ENCODE data around the gene SERPINA12.

SERPINA12 gene

GRCh38 chr14:94467728-94468520, 41.3 kb downstream of the SERPINA12 start:
- Histone ChIP-seq H3K4me1 (ENCODE audit: control insufficient read depth, insufficient read depth, low read length) (no peaks in the 10 kb centered on the region), H3K4me3 (ENCODE audit: low read length) (no peak overlapping the region), H3K27ac (ENCODE audit: low read depth, low read length) (no peak overlapping the region), H3K36me3 (ENCODE audit: control insufficient read depth, insufficient read depth, low read length) (no peaks in the 10 kb centered on the region), H3K9ac (ENCODE audit: low read length) (no peak overlapping the region), H3K27me3 (ENCODE audit: control insufficient read depth, insufficient read depth, low read length) (no peaks in the 10 kb centered on the region)

- no peaks in the 10 kb centered on the region for H3K27me3 ChIP-seq (ENCODE audit: control insufficient read depth, insufficient read depth, low read length)
- no peak overlapping the region for H3K4me3 ChIP-seq (ENCODE audit: low read length)
- no peak overlapping the region for H3K9ac ChIP-seq (ENCODE audit: low read length)
- no peaks in the 10 kb centered on the region for H3K36me3 ChIP-seq (ENCODE audit: control insufficient read depth, insufficient read depth, low read length)
- H3K27ac ChIP-seq (ENCODE audit: low read depth, low read length) = no peak overlapping the region
- no peaks in the 10 kb centered on the region for H3K4me1 ChIP-seq (ENCODE audit: control insufficient read depth, insufficient read depth, low read length)
These were observed 42.4 kb downstream of the SERPINA12 start for GRCh38 chr14:94466706-94467370.

- H3K4me3 ChIP-seq (ENCODE audit: low read length) = no peak overlapping the region
- H3K9ac ChIP-seq (ENCODE audit: low read length) = no peak overlapping the region
- no peak overlapping the region for H3K27ac ChIP-seq (ENCODE audit: low read depth, low read length)
- H3K4me1 ChIP-seq (ENCODE audit: control insufficient read depth, insufficient read depth, low read length) = no peaks in the 10 kb centered on the region
- H3K36me3 ChIP-seq (ENCODE audit: control insufficient read depth, insufficient read depth, low read length) = no peaks in the 10 kb centered on the region
- H3K27me3 ChIP-seq (ENCODE audit: control insufficient read depth, insufficient read depth, low read length) = no peaks in the 10 kb centered on the region
These were observed 44.2 kb downstream of the SERPINA12 start for GRCh38 chr14:94465042-94465441.

- H3K27ac ChIP-seq (ENCODE audit: low read depth, low read length) = no peak overlapping the region
- H3K27me3 ChIP-seq (ENCODE audit: control insufficient read depth, insufficient read depth, low read length) = no peaks in the 10 kb centered on the region
- no peak overlapping the region for H3K4me3 ChIP-seq (ENCODE audit: low read length)
- H3K4me1 ChIP-seq (ENCODE audit: control insufficient read depth, insufficient read depth, low read length) = no peaks in the 10 kb centered on the region
- no peaks in the 10 kb centered on the region for H3K36me3 ChIP-seq (ENCODE audit: control insufficient read depth, insufficient read depth, low read length)
- H3K9ac ChIP-seq (ENCODE audit: low read length) = no peak overlapping the region
These were observed 45.0 kb downstream of the SERPINA12 start for GRCh38 chr14:94464290-94464689.

GRCh38 chr14:94462763-94463572, 46.3 kb downstream of the SERPINA12 start:
- Histone ChIP-seq H3K27me3 (ENCODE audit: control insufficient read depth, insufficient read depth, low read length) (no peaks in the 10 kb centered on the region), H3K4me3 (ENCODE audit: low read length) (no peak overlapping the region), H3K36me3 (ENCODE audit: control insufficient read depth, insufficient read depth, low read length) (no peaks in the 10 kb centered on the region), H3K9ac (ENCODE audit: low read length) (no peak overlapping the region), H3K4me1 (ENCODE audit: control insufficient read depth, insufficient read depth, low read length) (no peaks in the 10 kb centered on the region), H3K27ac (ENCODE audit: low read depth, low read length) (no peak overlapping the region)

- Histone ChIP-seq H3K36me3 (ENCODE audit: control insufficient read depth, insufficient read depth, low read length) (no peaks in the 10 kb centered on the region), H3K27ac (ENCODE audit: low read depth, low read length) (no peak overlapping the region), H3K4me3 (ENCODE audit: low read length) (no peak overlapping the region), H3K9ac (ENCODE audit: low read length) (no peak overlapping the region), H3K27me3 (ENCODE audit: control insufficient read depth, insufficient read depth, low read length) (no peaks in the 10 kb centered on the region), H3K4me1 (ENCODE audit: control insufficient read depth, insufficient read depth, low read length) (no peaks in the 10 kb centered on the region)
These were observed 47.1 kb downstream of the SERPINA12 start for GRCh38 chr14:94462219-94462551.

- Histone ChIP-seq H3K9ac (ENCODE audit: low read length) (no peak overlapping the region), H3K27me3 (ENCODE audit: control insufficient read depth, insufficient read depth, low read length) (no peaks in the 10 kb centered on the region), H3K4me3 (ENCODE audit: low read length) (no peak overlapping the region), H3K4me1 (ENCODE audit: control insufficient read depth, insufficient read depth, low read length) (no peaks in the 10 kb centered on the region), H3K36me3 (ENCODE audit: control insufficient read depth, insufficient read depth, low read length) (no peaks in the 10 kb centered on the region), H3K27ac (ENCODE audit: low read depth, low read length) (no peak overlapping the region)
These were observed 47.6 kb downstream of the SERPINA12 start for GRCh38 chr14:94461526-94462218.

- H3K4me1 ChIP-seq (ENCODE audit: control insufficient read depth, insufficient read depth, low read length) = no peaks in the 10 kb centered on the region
- H3K4me3 ChIP-seq (ENCODE audit: low read length) = no peak overlapping the region
- H3K36me3 ChIP-seq (ENCODE audit: control insufficient read depth, insufficient read depth, low read length) = no peaks in the 10 kb centered on the region
- no peak overlapping the region for H3K9ac ChIP-seq (ENCODE audit: low read length)
- H3K27ac ChIP-seq (ENCODE audit: low read depth, low read length) = no peak overlapping the region
- H3K27me3 ChIP-seq (ENCODE audit: control insufficient read depth, insufficient read depth, low read length) = no peaks in the 10 kb centered on the region
These were observed 48.4 kb downstream of the SERPINA12 start for GRCh38 chr14:94460631-94461416.

GRCh38 chr14:94458558-94459205, 50.6 kb downstream of the SERPINA12 start:
- H3K9ac ChIP-seq (ENCODE audit: low read length) = no peak overlapping the region
- H3K27me3 ChIP-seq (ENCODE audit: control insufficient read depth, insufficient read depth, low read length) = no peaks in the 10 kb centered on the region
- H3K27ac ChIP-seq (ENCODE audit: low read depth, low read length) = no peak overlapping the region
- H3K4me1 ChIP-seq (ENCODE audit: control insufficient read depth, insufficient read depth, low read length) = no peaks in the 10 kb centered on the region
- H3K36me3 ChIP-seq (ENCODE audit: control insufficient read depth, insufficient read depth, low read length) = no peaks in the 10 kb centered on the region
- H3K4me3 ChIP-seq (ENCODE audit: low read length) = no peak overlapping the region

- Histone ChIP-seq H3K4me3 (ENCODE audit: low read length) (no peak overlapping the region), H3K36me3 (ENCODE audit: control insufficient read depth, insufficient read depth, low read length) (no peaks in the 10 kb centered on the region), H3K27me3 (ENCODE audit: control insufficient read depth, insufficient read depth, low read length) (no peaks in the 10 kb centered on the region), H3K4me1 (ENCODE audit: control insufficient read depth, insufficient read depth, low read length) (no peaks in the 10 kb centered on the region), H3K27ac (ENCODE audit: low read depth, low read length) (no peak overlapping the region), H3K9ac (ENCODE audit: low read length) (no peak overlapping the region)
These were observed 51.2 kb downstream of the SERPINA12 start for GRCh38 chr14:94458096-94458495.

GRCh38 chr14:94455928-94456327, 53.3 kb downstream of the SERPINA12 start:
- Histone ChIP-seq H3K27me3 (ENCODE audit: control insufficient read depth, insufficient read depth, low read length) (no peaks in the 10 kb centered on the region), H3K4me1 (ENCODE audit: control insufficient read depth, insufficient read depth, low read length) (no peaks in the 10 kb centered on the region), H3K27ac (ENCODE audit: low read depth, low read length) (no peak overlapping the region), H3K36me3 (ENCODE audit: control insufficient read depth, insufficient read depth, low read length) (no peaks in the 10 kb centered on the region), H3K9ac (ENCODE audit: low read length) (no peak overlapping the region), H3K4me3 (ENCODE audit: low read length) (no peak overlapping the region)
